ENCODE data around the gene EIF2B1.

- TF ChIP-seq CTCF (IDR thresholded peaks at IDR 0.05) (no peak), POLR2A (IDR thresholded peaks at IDR 0.05) (no peak)
These were observed 22.9 kb upstream of the EIF2B1 start for GRCh38 chr12:123656392-123656791.
